Vagina (tissue), 2 donors: ENCODE data around the gene FADS1. TPM values are rescaled to one million over a fixed set of nuclear protein-coding genes. Genes with fewer than 3 reads are reported as not detected.

Experiments used
- DNase-seq, 2 donors: peaks; one replicate each; pipeline ENCODE4 v3.0.0-alpha.2; 2017; ENCODE audit errors: extremely low spot score in 2 of 2
- H3K27ac ChIP-seq: fragments of 200-600 bp; sonication (generic); one replicate; pipeline ENCODE4 v1.5.1; 2019
- H3K27me3 ChIP-seq: fragments of 200-600 bp; sonication (generic); one replicate; pipeline ENCODE4 v1.5.1; 2019
- H3K36me3 ChIP-seq, 2 donors: fragments of 200-600 bp; sonication (generic); one replicate each; pipeline ENCODE4 v1.5.1; 2017 to 2019
- H3K4me1 ChIP-seq: fragments of 200-600 bp; sonication (generic); one replicate; pipeline ENCODE4 v1.5.1; 2019
- H3K4me3 ChIP-seq, 2 donors: fragments of 200-600 bp; sonication (generic); 1 replicate in 1 of 2; 2 replicates in 1 of 2; pipeline ENCODE4 v1.5.1; 2016 to 2019
- H3K9me3 ChIP-seq: fragments of 200-600 bp; sonication (generic); one replicate; pipeline ENCODE4 v1.5.1; 2019
- POLR2A ChIP-seq, 2 donors: fragments of 450-650 bp; IDR thresholded peaks; one replicate each; pipeline ENCODE4 v1.6.1; 2017; ENCODE audit warnings: antibody characterized with exemption in 2 of 2, mild to moderate bottlenecking in 2 of 2, moderate library complexity in 2 of 2
- POLR2AphosphoS5 ChIP-seq, 2 donors: sonication (generic); formaldehyde crosslinking; IDR thresholded peaks; one replicate each; pipeline ENCODE4 v1.9.0; 2017; ENCODE audit warnings: antibody characterized with exemption in 2 of 2, mild to moderate bottlenecking in 2 of 2, low read depth in 1 of 2; ENCODE audit not compliant: insufficient read depth in 1 of 2
- intact Hi-C: fragments of 100-400 bp; cut with DNase I; formaldehyde crosslinking; loops from one replicate; pipeline ENCODE4 v1.15.1; 2023
- total RNA-seq: library from RNA; depleted of rRNA; stranded (reverse); fragments of >200 nt; gene quantifications from one replicate; pipeline ENCODE4 v1.2.3, GENCODE V29; 2016
- TF ChIP-seq, protein P1 (sequence below), 3 experiments: fragments of 450-650 bp in 2 of 3; fragments of 200-600 bp in 1 of 3; sonication (generic) in 1 of 3; IDR thresholded peaks; one replicate each; pipeline ENCODE4 v1.5.1; 2017 to 2019; ENCODE audit warnings: antibody characterized with exemption in 3 of 3, mild to moderate bottlenecking in 2 of 3, moderate library complexity in 2 of 3

FADS1 gene
- total RNA-seq, 1 donor from 2014 or later = 9.8 TPM

DNA sequence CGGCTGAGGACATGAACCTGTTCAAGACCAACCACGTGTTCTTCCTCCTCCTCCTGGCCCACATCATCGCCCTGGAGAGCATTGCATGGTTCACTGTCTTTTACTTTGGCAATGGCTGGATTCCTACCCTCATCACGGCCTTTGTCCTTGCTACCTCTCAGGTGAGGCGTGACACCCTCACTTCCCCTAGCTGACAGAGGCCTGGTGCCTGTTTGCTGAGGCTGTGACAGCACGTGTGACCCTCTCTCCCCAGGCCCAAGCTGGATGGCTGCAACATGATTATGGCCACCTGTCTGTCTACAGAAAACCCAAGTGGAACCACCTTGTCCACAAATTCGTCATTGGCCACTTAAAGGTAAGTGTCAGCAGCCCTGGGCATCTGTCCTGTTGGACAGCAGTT is 23.6 kb upstream of the FADS1 start:
- Histone ChIP-seq H3K36me3 (peaks cover 0 to 18% of the 10 kb centered on the region in 2 donors), H3K4me1 (peaks cover 13% of the 10 kb centered on the region), H3K9me3 (no peaks in the 10 kb centered on the region), H3K27ac (no peak overlapping the region), H3K27me3 (no peaks in the 10 kb centered on the region), H3K4me3 (no peak overlapping the region)
- no peak for DNase-seq
- intact Hi-C loops = no loop called here
- TF ChIP-seq, protein P1, sequence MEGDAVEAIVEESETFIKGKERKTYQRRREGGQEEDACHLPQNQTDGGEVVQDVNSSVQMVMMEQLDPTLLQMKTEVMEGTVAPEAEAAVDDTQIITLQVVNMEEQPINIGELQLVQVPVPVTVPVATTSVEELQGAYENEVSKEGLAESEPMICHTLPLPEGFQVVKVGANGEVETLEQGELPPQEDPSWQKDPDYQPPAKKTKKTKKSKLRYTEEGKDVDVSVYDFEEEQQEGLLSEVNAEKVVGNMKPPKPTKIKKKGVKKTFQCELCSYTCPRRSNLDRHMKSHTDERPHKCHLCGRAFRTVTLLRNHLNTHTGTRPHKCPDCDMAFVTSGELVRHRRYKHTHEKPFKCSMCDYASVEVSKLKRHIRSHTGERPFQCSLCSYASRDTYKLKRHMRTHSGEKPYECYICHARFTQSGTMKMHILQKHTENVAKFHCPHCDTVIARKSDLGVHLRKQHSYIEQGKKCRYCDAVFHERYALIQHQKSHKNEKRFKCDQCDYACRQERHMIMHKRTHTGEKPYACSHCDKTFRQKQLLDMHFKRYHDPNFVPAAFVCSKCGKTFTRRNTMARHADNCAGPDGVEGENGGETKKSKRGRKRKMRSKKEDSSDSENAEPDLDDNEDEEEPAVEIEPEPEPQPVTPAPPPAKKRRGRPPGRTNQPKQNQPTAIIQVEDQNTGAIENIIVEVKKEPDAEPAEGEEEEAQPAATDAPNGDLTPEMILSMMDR (IDR thresholded peaks at IDR 0.05) = no peak
- TF ChIP-seq POLR2A (IDR thresholded peaks at IDR 0.05) (no peak), POLR2AphosphoS5 (IDR thresholded peaks at IDR 0.05; ENCODE audit: insufficient read depth in 1 of 2, low read depth in 1 of 2) (no peak)

DNA sequence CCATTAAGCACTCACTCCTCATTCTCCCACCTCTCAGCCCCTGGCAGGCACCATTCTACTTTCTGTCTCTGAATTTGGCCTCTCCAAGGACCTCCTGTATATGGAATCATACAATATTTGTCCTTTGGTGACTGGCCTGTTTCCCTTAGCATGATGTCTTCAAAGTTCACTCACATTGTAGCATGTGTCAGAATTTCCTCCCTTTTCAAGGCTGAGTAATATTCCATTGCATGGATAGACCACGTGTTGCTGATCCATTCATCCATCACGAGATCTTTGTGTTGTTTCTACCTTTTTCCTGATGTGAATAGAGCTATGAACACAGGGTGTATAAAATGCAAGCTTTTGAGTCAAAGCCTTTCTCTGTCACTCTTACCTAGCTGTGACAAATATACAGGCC is 22.9 kb upstream of the FADS1 start:
- no peak for DNase-seq
- Histone ChIP-seq H3K4me1 (peaks cover 19% of the 10 kb centered on the region), H3K4me3 (no peak overlapping the region), H3K9me3 (no peaks in the 10 kb centered on the region), H3K27ac (no peak overlapping the region), H3K36me3 (peaks cover 0 to 18% of the 10 kb centered on the region in 2 donors), H3K27me3 (no peaks in the 10 kb centered on the region)
- intact Hi-C loops = no loop called here
- TF ChIP-seq POLR2AphosphoS5 (IDR thresholded peaks at IDR 0.05; ENCODE audit: insufficient read depth in 1 of 2, low read depth in 1 of 2) (no peak), POLR2A (IDR thresholded peaks at IDR 0.05) (no peak)

- TF ChIP-seq POLR2AphosphoS5 (IDR thresholded peaks at IDR 0.05; ENCODE audit: insufficient read depth in 1 of 2, low read depth in 1 of 2) (no peak), POLR2A (IDR thresholded peaks at IDR 0.05) (no peak)
- TF ChIP-seq, protein P1 (IDR thresholded peaks at IDR 0.05) = no peak
- H3K9me3 ChIP-seq = no peaks in the 10 kb centered on the region
- no peak overlapping the region for H3K4me3 ChIP-seq
- H3K36me3 ChIP-seq = peaks cover 0 to 13% of the 10 kb centered on the region in 2 donors
- H3K27ac ChIP-seq = no peak overlapping the region
- no peaks in the 10 kb centered on the region for H3K27me3 ChIP-seq
- peaks cover 27% of the 10 kb centered on the region for H3K4me1 ChIP-seq
- intact Hi-C loops = no loop called here
- DNase-seq = no peak
Observed at GRCh38 chr11:61838921-61839320, 22.1 kb upstream of the FADS1 start.

- Histone ChIP-seq H3K27ac (no peak overlapping the region), H3K27me3 (no peaks in the 10 kb centered on the region), H3K4me1 (peaks cover 31% of the 10 kb centered on the region), H3K36me3 (peaks cover 0 to 13% of the 10 kb centered on the region in 2 donors), H3K9me3 (no peaks in the 10 kb centered on the region), H3K4me3 (no peak overlapping the region)
- TF ChIP-seq POLR2AphosphoS5 (IDR thresholded peaks at IDR 0.05; ENCODE audit: insufficient read depth in 1 of 2, low read depth in 1 of 2) (no peak), POLR2A (IDR thresholded peaks at IDR 0.05) (no peak)
- TF ChIP-seq, protein P1 (IDR thresholded peaks at IDR 0.05) = no peak
- no peak for DNase-seq
- intact Hi-C loops = no loop called here
Observed at GRCh38 chr11:61838501-61838900, 21.7 kb upstream of the FADS1 start.

GRCh38 chr11:61837411-61838005 is 20.7 kb upstream of the FADS1 start:
- Histone ChIP-seq H3K4me1 (peaks cover 31% of the 10 kb centered on the region), H3K27ac (no peak overlapping the region), H3K27me3 (no peaks in the 10 kb centered on the region), H3K36me3 (peaks cover 0 to 9% of the 10 kb centered on the region in 2 donors), H3K9me3 (no peaks in the 10 kb centered on the region), H3K4me3 (no peak overlapping the region)
- intact Hi-C loops = no loop called here
- TF ChIP-seq, protein P1 (IDR thresholded peaks at IDR 0.05) = no peak
- no peak for TF ChIP-seq POLR2AphosphoS5 (IDR thresholded peaks at IDR 0.05; ENCODE audit: insufficient read depth in 1 of 2, low read depth in 1 of 2)
- TF ChIP-seq POLR2A (IDR thresholded peaks at IDR 0.05) = no peak
- DNase-seq = no peak
